C4-2B (cell line): ENCODE results near the gene TUBB4B.

Experiments used
- ZFX ChIP-seq: fragments of 450-650 bp; IDR thresholded peaks from 2 replicates; pipeline ENCODE4 v1.6.1; 2017
- TF ChIP-seq, protein P1 (sequence below): fragments of 450-650 bp; conservative IDR thresholded peaks from 2 replicates; pipeline ENCODE4 v1.5.1; 2017; ENCODE audit warnings: mild to moderate bottlenecking

DNA sequence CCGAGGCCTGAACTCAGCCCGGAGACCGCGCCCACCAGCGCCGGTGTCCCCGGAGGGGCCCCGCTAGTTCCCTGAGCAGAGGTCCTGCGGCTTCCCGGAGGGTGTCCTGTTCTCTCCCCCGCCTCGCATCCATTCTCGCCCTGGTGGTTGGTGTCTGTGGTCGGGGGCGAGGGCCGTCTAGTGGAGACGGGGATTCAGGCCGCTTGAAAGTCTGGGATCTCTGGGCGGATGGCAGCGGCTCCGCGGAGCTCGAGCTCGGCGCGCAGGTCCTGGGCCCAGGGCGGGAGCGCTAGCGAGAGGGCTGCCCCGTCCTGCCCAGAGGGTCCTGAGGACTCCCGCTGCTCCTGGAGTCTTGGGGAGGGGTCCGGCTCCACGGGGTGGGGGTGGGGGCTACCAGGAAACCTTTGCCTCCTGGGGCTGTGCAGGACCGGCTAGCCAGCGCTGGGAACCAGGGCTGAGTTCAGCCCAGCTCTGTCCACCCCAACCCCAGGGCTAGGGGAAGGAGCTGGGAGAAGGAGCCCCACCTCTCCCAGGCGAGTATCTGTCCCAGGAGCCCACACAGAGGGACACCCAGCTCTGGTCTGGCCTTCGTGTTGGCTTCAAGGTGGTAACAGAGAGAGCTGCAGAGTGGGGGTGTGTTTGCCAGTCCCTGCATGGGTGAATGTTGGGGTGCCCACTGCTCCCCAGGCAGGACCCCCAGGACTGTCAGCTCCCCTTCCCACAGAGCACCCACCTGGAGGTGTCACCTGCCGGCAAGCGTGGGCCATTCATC is 40.4 kb downstream of the TUBB4B start:
- TF ChIP-seq, protein P1, sequence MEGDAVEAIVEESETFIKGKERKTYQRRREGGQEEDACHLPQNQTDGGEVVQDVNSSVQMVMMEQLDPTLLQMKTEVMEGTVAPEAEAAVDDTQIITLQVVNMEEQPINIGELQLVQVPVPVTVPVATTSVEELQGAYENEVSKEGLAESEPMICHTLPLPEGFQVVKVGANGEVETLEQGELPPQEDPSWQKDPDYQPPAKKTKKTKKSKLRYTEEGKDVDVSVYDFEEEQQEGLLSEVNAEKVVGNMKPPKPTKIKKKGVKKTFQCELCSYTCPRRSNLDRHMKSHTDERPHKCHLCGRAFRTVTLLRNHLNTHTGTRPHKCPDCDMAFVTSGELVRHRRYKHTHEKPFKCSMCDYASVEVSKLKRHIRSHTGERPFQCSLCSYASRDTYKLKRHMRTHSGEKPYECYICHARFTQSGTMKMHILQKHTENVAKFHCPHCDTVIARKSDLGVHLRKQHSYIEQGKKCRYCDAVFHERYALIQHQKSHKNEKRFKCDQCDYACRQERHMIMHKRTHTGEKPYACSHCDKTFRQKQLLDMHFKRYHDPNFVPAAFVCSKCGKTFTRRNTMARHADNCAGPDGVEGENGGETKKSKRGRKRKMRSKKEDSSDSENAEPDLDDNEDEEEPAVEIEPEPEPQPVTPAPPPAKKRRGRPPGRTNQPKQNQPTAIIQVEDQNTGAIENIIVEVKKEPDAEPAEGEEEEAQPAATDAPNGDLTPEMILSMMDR: no peak
- TF ChIP-seq ZFX: no peak
